Body of pancreas (tissue), 4 donors: ENCODE results near the gene SMPD3. TPM values are rescaled to one million over a fixed set of nuclear protein-coding genes. Genes with fewer than 3 reads are reported as not detected.

Experiments used
- ATAC-seq: fragments of 150-250 bp; one replicate; pipeline ENCODE4 v1.9.1; 2016
- DNase-seq, 4 donors: peaks; one replicate each; pipeline ENCODE4 v3.0.0-alpha.2; 2019
- H3K27ac ChIP-seq, 4 donors: fragments of 200-600 bp; sonication (generic); 1 replicate in 3 of 4; 2 replicates in 1 of 4; pipeline versions ENCODE4 v1.5.1 to v1.6.1; 2016 to 2019; ENCODE audit warnings: mild to moderate bottlenecking in 1 of 4, mixed read lengths in 1 of 4, moderate library complexity in 1 of 4
- H3K27me3 ChIP-seq, 2 donors: fragments of 200-600 bp; sonication (generic); one replicate each; pipeline ENCODE4 v1.6.0; 2016; ENCODE audit warnings: mild to moderate bottlenecking in 1 of 2
- H3K36me3 ChIP-seq, 2 donors: fragments of 200-600 bp; sonication (generic); replicated peaks in 1 of 2; 2 replicates each; pipeline ENCODE4 v1.5.1; 2016; ENCODE audit warnings: low read depth in 2 of 2; ENCODE audit not compliant: insufficient read depth in 1 of 2
- H3K4me1 ChIP-seq: fragments of 200-600 bp; sonication (generic); one replicate; pipeline ENCODE4 v1.6.0; 2016
- H3K4me3 ChIP-seq, 2 donors: fragments of 200-600 bp; sonication (generic); 1 replicate in 1 of 2; 2 replicates in 1 of 2; pipeline ENCODE4 v1.5.1; 2016 to 2019
- H3K9me3 ChIP-seq, 3 donors: fragments of 200-600 bp; sonication (generic); 1 replicate in 2 of 3; 2 replicates in 1 of 3; pipeline ENCODE4 v1.5.1; 2016
- CTCF ChIP-seq, 7 experiments: fragments of 450-650 bp in 4 of 7; fragments of 200-600 bp in 3 of 7; sonication (generic) in 3 of 7; IDR thresholded peaks; one replicate each; pipeline ENCODE4 v1.5.1; 2016 to 2019; ENCODE audit warnings: antibody characterized with exemption in 7 of 7
- POLR2A ChIP-seq, 3 donors: fragments of 450-650 bp; IDR thresholded peaks; one replicate each; pipeline ENCODE4 v1.6.1; 2016; ENCODE audit warnings: antibody characterized with exemption in 3 of 3, mild to moderate bottlenecking in 2 of 3
- WGBS, 2 donors: methylation state at CpG; one replicate each; pipeline ENCODE4 v1.1.5; 2017; 5-methylcytosine and 5-hydroxymethylcytosine counted together
- intact Hi-C: fragments of 100-400 bp; cut with DNase I; formaldehyde crosslinking; loops from one replicate; pipeline ENCODE4 v1.15.1; 2023
- total RNA-seq, 2 donors: library from RNA; depleted of rRNA; stranded (reverse); fragments of >200 nt; gene quantifications; one replicate each; pipeline ENCODE4 v1.1.0, GENCODE V29; 2016

The SMPD3 gene
- total RNA-seq, 2 donors from 2014 or later, result 1.3 to 4.6 TPM

- Histone ChIP-seq H3K9me3 (no peaks in the 10 kb centered on the region), H3K27me3 (no peaks in the 10 kb centered on the region), H3K36me3 (peaks cover 0 to 9% of the 10 kb centered on the region in 2 donors), H3K4me1 (no peaks in the 10 kb centered on the region), H3K4me3 (no peak overlapping the region), H3K27ac (no peak overlapping the region)
- 95 to 98% methylated on average over 6 of the region's 6 CpGs for WGBS, 2 donors
- TF ChIP-seq POLR2A (IDR thresholded peaks at IDR 0.05) (no peak), CTCF (IDR thresholded peaks at IDR 0.05) (no peak)
- ATAC-seq (no peak), DNase-seq (no peak)
- intact Hi-C loops, result no loop called here
Measured at GRCh38 chr16:68319185-68319908, 129.0 kb downstream of the SMPD3 start.

GRCh38 chr16:68313116-68313515, 135.2 kb downstream of the SMPD3 start:
- DNase-seq (no peak), ATAC-seq (no peak)
- intact Hi-C loops, result no loop called here
- TF ChIP-seq POLR2A (IDR thresholded peaks at IDR 0.05), result no peak
- TF ChIP-seq CTCF (IDR thresholded peaks at IDR 0.05), result no peak
- Histone ChIP-seq H3K27ac (no peak overlapping the region), H3K27me3 (no peaks in the 10 kb centered on the region), H3K36me3 (peaks cover 0 to 8% of the 10 kb centered on the region in 2 donors), H3K4me1 (peaks cover 24% of the 10 kb centered on the region), H3K9me3 (no peaks in the 10 kb centered on the region), H3K4me3 (no peak overlapping the region)
- 79 to 84% methylated on average over 4 of the region's 4 CpGs for WGBS, 2 donors

DNA sequence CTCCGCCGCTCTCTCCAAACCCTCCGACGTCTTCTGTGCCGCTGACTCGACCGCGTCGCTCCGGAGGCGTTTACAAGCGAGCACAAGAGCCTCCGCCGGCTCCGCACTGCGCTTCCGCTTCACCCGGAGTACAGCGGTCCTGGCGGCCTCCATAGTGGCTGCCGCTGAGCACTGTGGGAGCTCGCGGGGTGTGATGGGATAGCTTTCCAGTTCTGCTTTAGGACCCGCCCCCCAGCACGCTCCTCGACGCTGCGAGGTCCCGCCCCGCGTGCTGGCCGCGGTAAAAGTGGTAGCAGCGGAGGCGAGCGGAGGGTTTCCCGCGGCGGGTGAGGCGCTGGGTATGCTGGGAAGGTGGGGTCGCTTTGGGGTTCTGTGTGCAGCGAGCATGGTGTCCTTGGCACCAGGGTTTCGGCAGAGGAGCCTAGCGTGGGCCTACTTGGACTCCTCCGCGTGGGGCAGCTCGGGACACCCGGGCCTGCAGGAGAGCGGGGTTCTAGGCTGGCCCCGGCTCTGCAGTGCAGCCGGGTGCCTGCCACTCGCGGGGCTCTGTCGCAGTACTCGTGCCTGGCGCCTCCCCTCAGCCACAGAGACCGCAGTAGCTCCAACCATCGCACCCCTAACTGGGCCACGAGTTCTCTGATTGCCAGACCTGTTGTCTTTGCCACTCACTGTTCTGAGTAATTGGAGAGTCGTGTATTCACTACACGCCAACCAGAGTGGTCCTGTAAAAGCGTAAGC, 137.4 kb downstream of the SMPD3 start, which contains the start of the genes PRMT7 and SLC7A6OS:
Gene PRMT7, plus strand, starts transcription at position 246 of the 738 bp plus-strand sequence. CDS start 4,961 bp downstream, outside the sequence.
Gene SLC7A6OS, minus strand, starts transcription at position 173 of the 738 bp plus-strand sequence. Its CDS starts 20 bp downstream, at position 153.
- intact Hi-C loops, result no loop called here
- TF ChIP-seq POLR2A (IDR thresholded peaks at IDR 0.05) (peak; percentile 40 to 86 (median 85)), CTCF (IDR thresholded peaks at IDR 0.05) (peak in 4 of 7 experiments; percentile 0 to 55 (median 31))
- WGBS, 2 donors, result 0% methylated on average over 3 to 58 of the region's 62 CpGs
- H3K4me3 ChIP-seq, result peak within 1 kb of the TSS; percentile 46 to 84
- no peaks in the 10 kb centered on the region for H3K27me3 ChIP-seq
- peaks cover 0 to 3% of the 10 kb centered on the region in 2 donors for H3K36me3 ChIP-seq
- ATAC-seq, result peak; percentile 100
- H3K9me3 ChIP-seq, result no peaks in the 10 kb centered on the region
- peaks cover 24% of the 10 kb centered on the region for H3K4me1 ChIP-seq
- H3K27ac ChIP-seq, result peak within 1 kb of the TSS; percentile 30 to 84 (median 68)
- DNase-seq, result peak; percentile 87 to 96 (median 90)

DNA sequence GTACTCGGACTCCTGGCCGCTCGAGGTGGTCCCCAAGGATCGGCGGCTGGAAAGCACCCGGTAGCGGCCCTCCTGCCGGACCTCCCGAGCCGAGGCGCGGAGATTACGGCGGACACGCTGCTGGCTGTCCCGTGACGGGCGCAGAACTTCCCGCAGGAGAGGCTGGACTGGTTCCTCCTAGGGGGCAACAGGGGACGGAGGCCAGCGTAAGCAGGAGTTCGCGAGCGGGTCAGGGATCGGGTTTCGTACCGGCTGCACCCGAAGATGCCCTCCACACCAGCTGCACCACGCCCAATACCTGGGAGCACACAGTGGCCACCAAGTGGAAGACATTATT, 137.9 kb downstream of the SMPD3 start:
- no peaks in the 10 kb centered on the region for H3K9me3 ChIP-seq
- DNase-seq (no peak), ATAC-seq (peak; percentile 28)
- H3K27me3 ChIP-seq, result no peaks in the 10 kb centered on the region
- intact Hi-C loops, result no loop called here
- H3K4me1 ChIP-seq, result peaks cover 24% of the 10 kb centered on the region
- 0% methylated on average over 29 of the region's 29 CpGs; no CpG with 5 or more reads in 1 of the 2 donors for WGBS, 2 donors
- H3K4me3 ChIP-seq, result peak overlapping the region; percentile 46 to 84
- peaks cover 0 to 3% of the 10 kb centered on the region in 2 donors for H3K36me3 ChIP-seq
- no peak for TF ChIP-seq CTCF (IDR thresholded peaks at IDR 0.05)
- no peak for TF ChIP-seq POLR2A (IDR thresholded peaks at IDR 0.05)
- H3K27ac ChIP-seq, result peak overlapping the region; percentile 30 to 84 (median 68)
